Trophoblast cell (in vitro differentiated cells and primary cell): ENCODE measurements around the gene RAB34.

Experiments used
- DNase-seq, 2 donors: peaks; one replicate each; pipeline ENCODE4 v3.0.0-alpha.2; 2016
- H2AFZ ChIP-seq: 2 replicates; pipeline ENCODE4 v1.6.1; 2013; ENCODE audit warnings: low read length, moderate library complexity, mild to moderate bottlenecking; ENCODE audit not compliant: insufficient read depth, poor library complexity
- H2AK5ac ChIP-seq: 2 replicates; pipeline ENCODE4 v1.6.1; 2013; ENCODE audit warnings: mild to moderate bottlenecking, low read length
- H2BK120ac ChIP-seq: 2 replicates; pipeline ENCODE4 v1.6.1; 2013; ENCODE audit warnings: low read length, mild to moderate bottlenecking, moderate library complexity; ENCODE audit not compliant: insufficient read depth, poor library complexity
- H2BK12ac ChIP-seq: 2 replicates; pipeline ENCODE4 v1.6.1; 2013; ENCODE audit warnings: mild to moderate bottlenecking, low read length, moderate library complexity
- H2BK5ac ChIP-seq: 2 replicates; pipeline ENCODE4 v1.6.1; 2013; ENCODE audit warnings: low read length, low read depth, moderate library complexity, mild to moderate bottlenecking; ENCODE audit not compliant: poor library complexity
- H3K14ac ChIP-seq: 2 replicates; pipeline ENCODE4 v1.6.1; 2013; ENCODE audit warnings: mild to moderate bottlenecking, low read length
- H3K18ac ChIP-seq: 2 replicates; pipeline ENCODE4 v1.6.1; 2013; ENCODE audit warnings: mild to moderate bottlenecking, low read length
- H3K23ac ChIP-seq: 2 replicates; pipeline ENCODE4 v1.6.1; 2013; ENCODE audit warnings: low read length
- H3K27ac ChIP-seq: 2 replicates; pipeline ENCODE4 v1.5.1; 2013; ENCODE audit warnings: low read depth, mild to moderate bottlenecking, inconsistent platforms, low read length, moderate library complexity
- H3K27me3 ChIP-seq: 2 replicates; pipeline ENCODE4 v1.6.1; 2013; ENCODE audit warnings: inconsistent platforms, mild to moderate bottlenecking, low read length, moderate library complexity; ENCODE audit not compliant: insufficient read depth
- H3K36me3 ChIP-seq, 2 experiments: 1 replicate in 1 of 2; 2 replicates in 1 of 2; pipeline ENCODE4 v1.6.1; 2013; ENCODE audit warnings: low read length in 2 of 2, mild to moderate bottlenecking in 2 of 2, moderate library complexity in 1 of 2; ENCODE audit not compliant: insufficient read depth in 2 of 2, control insufficient read depth in 1 of 2
- H3K4ac ChIP-seq: 2 replicates; pipeline ENCODE4 v1.6.1; 2013; ENCODE audit warnings: low read depth, mild to moderate bottlenecking, low read length, moderate library complexity
- H3K4me1 ChIP-seq, 2 experiments: 1 replicate in 1 of 2; 2 replicates in 1 of 2; pipeline ENCODE4 v1.6.1; 2013; ENCODE audit warnings: low read length in 2 of 2, mild to moderate bottlenecking in 2 of 2, moderate library complexity in 1 of 2; ENCODE audit not compliant: insufficient read depth in 2 of 2, control insufficient read depth in 1 of 2
- H3K4me2 ChIP-seq: 2 replicates; pipeline ENCODE4 v1.6.1; 2013; ENCODE audit warnings: inconsistent platforms, mild to moderate bottlenecking, low read length, moderate library complexity
- H3K4me3 ChIP-seq: 2 replicates; pipeline ENCODE4 v1.5.1; 2013; ENCODE audit warnings: mild to moderate bottlenecking, low read depth, low read length, inconsistent platforms
- H3K79me1 ChIP-seq: one replicate; pipeline ENCODE4 v1.6.1; 2013; ENCODE audit warnings: low read length
- H3K79me2 ChIP-seq: 2 replicates; pipeline ENCODE4 v1.6.1; 2013; ENCODE audit warnings: low read length, mild to moderate bottlenecking; ENCODE audit not compliant: control insufficient read depth, insufficient read depth, poor library complexity
- H3K9ac ChIP-seq: 2 replicates; pipeline ENCODE4 v1.6.1; 2013; ENCODE audit warnings: mild to moderate bottlenecking, low read length
- H3K9me3 ChIP-seq: 2 replicates; pipeline ENCODE4 v1.6.1; 2013; ENCODE audit warnings: low read depth, mild to moderate bottlenecking, control low read depth, inconsistent platforms, low read length; ENCODE audit not compliant: insufficient read depth
- H4K12ac ChIP-seq: 2 replicates; pipeline ENCODE4 v1.6.1; 2013; ENCODE audit warnings: low read depth, mild to moderate bottlenecking, low read length, moderate library complexity
- H4K8ac ChIP-seq: 2 replicates; pipeline ENCODE4 v1.6.1; 2013; ENCODE audit warnings: low read depth, mild to moderate bottlenecking, low read length, moderate library complexity
- H4K91ac ChIP-seq: one replicate; pipeline ENCODE4 v1.6.1; 2013; ENCODE audit warnings: low read depth, mild to moderate bottlenecking, low read length, moderate library complexity
- WGBS: extraction: QIAGEN DNeasy Blood & Tissue Kit; methylation state at CpG from one replicate; pipeline ENCODE4 v1.1.7; 2013; ENCODE audit warnings: missing lambda C conversion rate; ENCODE audit not compliant: insufficient read length, insufficient coverage; ENCODE audit errors: extremely low coverage; 5-methylcytosine and 5-hydroxymethylcytosine counted together

Gene RAB34

GRCh38 chr17:28675490-28675889, 42.2 kb downstream of the RAB34 start:
- H3K23ac ChIP-seq, result no peak overlapping the region
- no CpG with 5 or more reads among the region's 3 CpGs for WGBS
- no peak overlapping the region for H3K27ac ChIP-seq
- no peaks in the 10 kb centered on the region for H3K9me3 ChIP-seq
- no peak overlapping the region for H3K9ac ChIP-seq
- H3K36me3 ChIP-seq, result peaks cover 61 to 79% of the 10 kb centered on the region in 2 experiments
- H3K79me1 ChIP-seq, result no peaks in the 10 kb centered on the region
- no peak overlapping the region for H3K4me3 ChIP-seq
- H3K4me1 ChIP-seq, result no peaks in the 10 kb centered on the region
- H3K14ac ChIP-seq, result no peak overlapping the region
- H4K8ac ChIP-seq, result no peak overlapping the region
- H3K79me2 ChIP-seq, result no peaks in the 10 kb centered on the region
- no peak overlapping the region for H2BK120ac ChIP-seq
- H3K18ac ChIP-seq, result no peak overlapping the region
- peak; percentile 16 to 80 for DNase-seq
- H4K12ac ChIP-seq, result no peak overlapping the region
- H4K91ac ChIP-seq, result no peak overlapping the region
- H3K4ac ChIP-seq, result no peak overlapping the region
- no peak overlapping the region for H2BK12ac ChIP-seq
- no peak overlapping the region for H3K4me2 ChIP-seq
- no peak overlapping the region for H2AFZ ChIP-seq
- no peak overlapping the region for H2AK5ac ChIP-seq
- H2BK5ac ChIP-seq, result no peak overlapping the region
- H3K27me3 ChIP-seq, result no peaks in the 10 kb centered on the region

- no peak overlapping the region for H2BK12ac ChIP-seq
- no peaks in the 10 kb centered on the region for H3K79me1 ChIP-seq
- no peak overlapping the region for H3K4me3 ChIP-seq
- no peaks in the 10 kb centered on the region for H3K4me1 ChIP-seq
- H3K14ac ChIP-seq, result no peak overlapping the region
- DNase-seq, result no peak
- no peaks in the 10 kb centered on the region for H3K9me3 ChIP-seq
- no peak overlapping the region for H2BK5ac ChIP-seq
- H3K27me3 ChIP-seq, result no peaks in the 10 kb centered on the region
- H3K18ac ChIP-seq, result no peak overlapping the region
- no peak overlapping the region for H2AFZ ChIP-seq
- no CpG with 5 or more reads among the region's 1 CpG for WGBS
- no peak overlapping the region for H3K4me2 ChIP-seq
- H4K91ac ChIP-seq, result no peak overlapping the region
- H3K4ac ChIP-seq, result no peak overlapping the region
- no peak overlapping the region for H3K9ac ChIP-seq
- H2AK5ac ChIP-seq, result no peak overlapping the region
- no peaks in the 10 kb centered on the region for H3K79me2 ChIP-seq
- H3K23ac ChIP-seq, result no peak overlapping the region
- H4K12ac ChIP-seq, result no peak overlapping the region
- no peak overlapping the region for H3K27ac ChIP-seq
- no peak overlapping the region for H2BK120ac ChIP-seq
- H4K8ac ChIP-seq, result no peak overlapping the region
- peaks cover 23 to 39% of the 10 kb centered on the region in 2 experiments for H3K36me3 ChIP-seq
Observed at GRCh38 chr17:28669918-28670317, 47.8 kb downstream of the RAB34 start.

GRCh38 chr17:28667870-28668269, 49.8 kb downstream of the RAB34 start:
- H2BK120ac ChIP-seq, result no peak overlapping the region
- WGBS, result no CpG with 5 or more reads among the region's 1 CpG

GRCh38 chr17:28665994-28666393, 51.7 kb downstream of the RAB34 start:
- Histone ChIP-seq H3K18ac (no peak overlapping the region), H3K9ac (no peak overlapping the region), H2BK12ac (no peak overlapping the region), H3K27me3 (no peaks in the 10 kb centered on the region), H2AFZ (no peak overlapping the region), H2BK120ac (no peak overlapping the region), H3K23ac (no peak overlapping the region), H3K14ac (no peak overlapping the region), H3K4me3 (no peak overlapping the region), H2AK5ac (no peak overlapping the region), H4K8ac (no peak overlapping the region), H3K4me2 (no peak overlapping the region), H3K27ac (no peak overlapping the region), H4K12ac (no peak overlapping the region), H3K79me1 (peaks cover 9% of the 10 kb centered on the region), H3K4me1 (peaks cover 0 to under 1% of the 10 kb centered on the region in 2 experiments), H3K9me3 (no peaks in the 10 kb centered on the region), H3K79me2 (peaks cover 10% of the 10 kb centered on the region), H3K4ac (no peak overlapping the region), H3K36me3 (peaks cover 7 to 13% of the 10 kb centered on the region in 2 experiments), H2BK5ac (no peak overlapping the region), H4K91ac (no peak overlapping the region)
- no CpG with 5 or more reads among the region's 2 CpGs for WGBS
- DNase-seq, result no peak

More at GRCh38 chr17:28667870-28668269, 49.8 kb downstream of the RAB34 start:
- Histone ChIP-seq H3K4me2 (no peak overlapping the region), H2AK5ac (no peak overlapping the region), H3K14ac (no peak overlapping the region), H3K4ac (no peak overlapping the region), H4K91ac (no peak overlapping the region), H4K8ac (no peak overlapping the region), H3K27me3 (no peaks in the 10 kb centered on the region), H3K9ac (no peak overlapping the region), H3K36me3 (peaks cover 14 to 24% of the 10 kb centered on the region in 2 experiments), H3K79me1 (no peaks in the 10 kb centered on the region), H3K23ac (no peak overlapping the region), H3K9me3 (no peaks in the 10 kb centered on the region), H2BK12ac (no peak overlapping the region), H4K12ac (no peak overlapping the region), H3K27ac (no peak overlapping the region), H3K79me2 (no peaks in the 10 kb centered on the region), H2AFZ (no peak overlapping the region), H2BK5ac (no peak overlapping the region), H3K18ac (no peak overlapping the region), H3K4me1 (no peaks in the 10 kb centered on the region), H3K4me3 (no peak overlapping the region)
- DNase-seq, result no peak
